Natural killer cell (primary cell): Measurements from ENCODE around the gene EFCAB8. TPM values are rescaled to one million over a fixed set of nuclear protein-coding genes. Genes with fewer than 3 reads are reported as not detected.
"Not testable (repeated sequence)": the region's sequence is repeated elsewhere in the genome, so short reads cannot be mapped to it uniquely, and the experiment has no call there.

Source experiments
- ATAC-seq, 3 donors: fragments of 150-1000 bp in 2 of 3; fragments of 200-7000 bp in 1 of 3; cut with Tn5 transposase; 1 replicate in 1 of 3; 2 replicates in 2 of 3; pipeline ENCODE4 v1.10.0; 2021; ENCODE audit warnings: mild to moderate bottlenecking in 2 of 3, moderate library complexity in 2 of 3
- DNase-seq, 2 donors: peaks; one replicate each; pipeline versions ENCODE4 v3.0.0 to v3.0.0-alpha.2; 2013 to 2021; ENCODE audit warnings: mixed read lengths in 1 of 2
- H3K27ac ChIP-seq: one replicate; pipeline ENCODE4 v1.5.1; 2013; ENCODE audit warnings: mild to moderate bottlenecking, low read length
- H3K27me3 ChIP-seq: one replicate; pipeline ENCODE4 v1.6.1; 2013; ENCODE audit warnings: low read length; ENCODE audit not compliant: control insufficient read depth, insufficient read depth
- H3K36me3 ChIP-seq: one replicate; pipeline ENCODE4 v1.6.1; 2013; ENCODE audit warnings: low read length; ENCODE audit not compliant: control insufficient read depth, insufficient read depth
- H3K4me1 ChIP-seq: one replicate; pipeline ENCODE4 v1.6.1; 2013; ENCODE audit warnings: low read length; ENCODE audit not compliant: control insufficient read depth, insufficient read depth
- H3K4me3 ChIP-seq: one replicate; pipeline ENCODE4 v1.5.1; 2013; ENCODE audit warnings: low read length
- H3K9me3 ChIP-seq: one replicate; pipeline ENCODE4 v1.6.1; 2013; ENCODE audit warnings: low read length; ENCODE audit not compliant: control insufficient read depth, insufficient read depth
- H3K27ac Mint-ChIP-seq, 2 donors: one replicate each; pipeline ENCODE4 v1.8.0; 2022; ENCODE audit warnings: mild to moderate bottlenecking in 2 of 2, mixed read lengths in 2 of 2, moderate library complexity in 1 of 2
- H3K27me3 Mint-ChIP-seq, 2 donors: one replicate each; pipeline ENCODE4 v1.8.0; 2022; ENCODE audit warnings: low read depth in 2 of 2, mixed read lengths in 2 of 2
- H3K36me3 Mint-ChIP-seq: one replicate; pipeline ENCODE4 v1.8.0; 2022; ENCODE audit warnings: mixed read lengths
- H3K4me1 Mint-ChIP-seq, 2 donors: one replicate each; pipeline ENCODE4 v1.8.0; 2022; ENCODE audit warnings: mixed read lengths in 2 of 2
- H3K4me3 Mint-ChIP-seq: one replicate; pipeline ENCODE4 v1.8.0; 2022; ENCODE audit warnings: mild to moderate bottlenecking, moderate library complexity, mixed read lengths
- H3K9me3 Mint-ChIP-seq, 2 donors: one replicate each; pipeline ENCODE4 v1.8.0; 2022; ENCODE audit warnings: mixed read lengths in 2 of 2
- CTCF ChIP-seq: fragments of 200-600 bp; IDR thresholded peaks from one replicate; pipeline ENCODE4 v1.8.0; 2022; ENCODE audit warnings: antibody characterized with exemption
- WGBS: methylation state at CpG from one replicate; pipeline ENCODE4 v1.1.7; 2013; ENCODE audit warnings: missing lambda C conversion rate; ENCODE audit not compliant: insufficient coverage; 5-methylcytosine and 5-hydroxymethylcytosine counted together
- intact Hi-C: fragments of 100-400 bp; cut with micrococcal nuclease; formaldehyde crosslinking; loops from one replicate; pipeline ENCODE4 v1.14.2; 2022
- total RNA-seq, 4 donors: library from RNA; stranded (reverse); fragments of 120-200 nt in 1 of 4; gene quantifications; one replicate each; pipeline versions ENCODE4 v1.2.3 to v1.2.4, GENCODE V29; 2013 to 2022

The EFCAB8 gene
- total RNA-seq, 3 donors from 2014 or later (not counting 1 experiment from before 2014, with no cell fraction given) = 1.2 to 2.9 (median 2.3) TPM

DNA sequence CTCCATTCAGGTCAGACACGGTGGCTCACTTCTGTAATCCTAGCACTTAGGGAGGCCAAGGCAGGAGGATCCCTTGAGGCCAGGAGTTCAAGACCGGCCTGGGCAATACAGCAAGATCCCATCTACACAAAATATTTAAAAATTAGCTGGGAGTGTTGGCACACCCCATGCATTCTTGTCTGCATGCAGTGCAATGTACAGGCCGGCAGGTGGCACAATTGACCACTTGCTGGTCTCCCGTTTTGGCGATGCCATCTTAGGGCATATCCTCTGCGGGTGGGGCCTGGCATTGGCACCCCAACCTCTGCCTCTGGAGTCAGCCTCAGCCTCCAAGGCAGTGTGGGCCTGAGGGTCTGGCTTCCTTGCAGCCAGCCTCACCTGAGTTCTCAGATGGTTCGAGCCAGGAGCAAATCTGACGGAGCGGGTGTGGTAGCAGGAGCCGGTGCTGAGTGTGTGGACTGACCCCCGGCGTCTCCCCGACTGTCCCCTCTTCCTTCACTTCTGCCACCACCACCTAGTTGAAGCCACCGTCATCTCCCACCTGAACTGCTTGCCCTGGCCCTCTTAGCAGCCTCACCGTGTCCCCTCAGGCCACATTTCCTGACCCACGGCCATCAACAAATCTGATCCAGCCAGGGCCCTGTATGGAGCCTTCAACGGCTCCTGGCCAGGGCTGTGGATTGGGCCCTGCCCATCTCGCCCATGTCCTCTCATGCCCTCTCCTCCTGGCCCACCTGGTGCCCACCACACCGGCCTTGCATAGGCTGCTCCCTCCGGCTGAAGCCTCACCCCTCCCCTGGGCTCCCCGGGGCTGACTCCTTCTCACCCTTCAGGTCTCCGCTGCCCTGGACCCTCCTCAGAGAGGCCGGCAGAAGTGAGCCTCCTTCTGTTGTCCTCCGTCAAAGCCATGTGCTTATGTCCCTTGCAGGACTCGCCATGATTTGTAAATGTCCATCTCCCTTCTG, 44.0 kb downstream of the EFCAB8 start:
- no peak overlapping the region for H3K4me3 Mint-ChIP-seq
- H3K27me3 Mint-ChIP-seq = no peaks in the 10 kb centered on the region
- 71% methylated on average over 25 of the region's 25 CpGs for WGBS
- H3K27me3 ChIP-seq = no peaks in the 10 kb centered on the region
- H3K4me3 ChIP-seq = no peak overlapping the region
- H3K27ac ChIP-seq = no peak overlapping the region
- H3K4me1 Mint-ChIP-seq = peaks cover 6 to 7% of the 10 kb centered on the region in 2 donors
- H3K9me3 Mint-ChIP-seq = no peaks in the 10 kb centered on the region
- TF ChIP-seq CTCF = peak; percentile 88
- peak; percentile 73 to 93 (median 89) for ATAC-seq
- peak; percentile 50 to 85 for DNase-seq
- no peak overlapping the region for H3K27ac Mint-ChIP-seq
- intact Hi-C loops = loop anchor here (1.0 to 2.0 kb wide), 3 partner anchors 103 to 397 kb away; no protein-coding TSS in a partner anchor
- no peaks in the 10 kb centered on the region for H3K36me3 ChIP-seq
- H3K36me3 Mint-ChIP-seq = no peaks in the 10 kb centered on the region
- peaks cover 5% of the 10 kb centered on the region for H3K4me1 ChIP-seq
- H3K9me3 ChIP-seq = no peaks in the 10 kb centered on the region

DNA sequence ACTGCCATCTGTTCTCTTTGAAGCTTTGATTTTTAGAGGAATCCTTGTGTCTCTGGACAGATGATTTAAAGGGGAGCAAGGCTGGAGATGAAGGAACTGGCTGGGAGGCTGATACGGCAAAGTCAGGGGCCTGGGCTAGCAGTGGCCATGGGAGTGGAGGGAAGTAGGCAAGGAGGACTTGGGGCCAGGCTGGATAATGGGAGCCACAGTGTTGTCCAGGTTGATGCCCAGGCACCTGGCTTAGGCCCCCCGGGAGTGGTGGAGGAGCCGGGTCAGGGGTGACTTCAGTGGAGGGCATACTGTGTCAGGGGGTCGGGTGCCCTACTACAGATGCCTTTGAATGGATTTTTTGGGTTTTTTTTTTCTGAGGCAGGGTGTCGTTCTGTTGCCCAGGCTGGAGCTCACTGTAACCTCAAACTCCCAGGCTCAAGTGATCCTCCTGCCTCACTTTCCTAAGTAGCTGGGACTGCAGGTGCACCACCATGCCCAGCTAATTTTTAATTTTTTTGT, 45.0 kb downstream of the EFCAB8 start:
- no peaks in the 10 kb centered on the region for H3K27me3 Mint-ChIP-seq
- H3K27me3 ChIP-seq = no peaks in the 10 kb centered on the region
- H3K36me3 Mint-ChIP-seq = no peaks in the 10 kb centered on the region
- no peak overlapping the region for H3K27ac Mint-ChIP-seq
- peaks cover 5% of the 10 kb centered on the region for H3K4me1 ChIP-seq
- ATAC-seq (no peak), DNase-seq (no peak)
- H3K9me3 ChIP-seq = no peaks in the 10 kb centered on the region
- no peaks in the 10 kb centered on the region for H3K9me3 Mint-ChIP-seq
- TF ChIP-seq CTCF = no peak
- H3K4me3 Mint-ChIP-seq = no peak overlapping the region
- H3K27ac ChIP-seq = no peak overlapping the region
- 92% methylated on average over 5 of the region's 5 CpGs for WGBS
- no peaks in the 10 kb centered on the region for H3K36me3 ChIP-seq
- intact Hi-C loops = loop anchor here (2.0 kb wide), 1 partner anchor 193 kb away; no protein-coding TSS in a partner anchor
- peaks cover 6 to 7% of the 10 kb centered on the region in 2 donors for H3K4me1 Mint-ChIP-seq
- H3K4me3 ChIP-seq = no peak overlapping the region

DNA sequence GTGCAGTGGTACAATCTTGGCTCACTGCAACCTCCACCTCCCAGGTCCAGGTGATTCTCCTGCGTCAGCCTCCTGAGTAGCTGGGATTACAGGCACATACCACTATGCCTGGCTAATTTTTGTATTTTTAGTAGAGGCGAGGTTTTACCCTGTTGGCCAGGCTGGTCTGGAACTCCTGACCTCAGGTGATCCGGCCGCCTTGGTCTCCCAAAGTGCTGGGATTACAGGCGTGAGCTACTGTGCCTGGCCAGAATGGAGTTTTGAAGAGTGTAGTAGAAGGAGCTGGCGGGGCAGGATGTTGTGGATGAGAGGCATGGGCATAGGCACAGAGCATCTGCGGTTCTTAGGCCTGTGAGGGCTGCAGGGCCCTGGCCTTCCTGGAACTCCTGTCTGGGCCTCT, 46.0 kb downstream of the EFCAB8 start:
- 96% methylated on average over 7 of the region's 7 CpGs for WGBS

GRCh38 chr20:32906200-32906599, 47.5 kb downstream of the EFCAB8 start:
- ATAC-seq (no peak), DNase-seq (no peak)
- Mint-ChIP-seq H3K4me1 (peaks cover 6 to 7% of the 10 kb centered on the region in 2 donors), H3K4me3 (no peak overlapping the region), H3K36me3 (no peaks in the 10 kb centered on the region), H3K27ac (no peak overlapping the region), H3K9me3 (no peaks in the 10 kb centered on the region), H3K27me3 (no peaks in the 10 kb centered on the region)
- intact Hi-C loops = no loop called here
- 48% methylated on average over 4 of the region's 4 CpGs for WGBS
- TF ChIP-seq CTCF = no peak
- Histone ChIP-seq H3K4me1 (peaks cover 5% of the 10 kb centered on the region), H3K4me3 (no peak overlapping the region), H3K36me3 (no peaks in the 10 kb centered on the region), H3K9me3 (no peaks in the 10 kb centered on the region), H3K27ac (no peak overlapping the region), H3K27me3 (no peaks in the 10 kb centered on the region)

More for the DNA sequence above, 46.0 kb downstream of the EFCAB8 start:
- H3K4me3 ChIP-seq, H3K36me3 Mint-ChIP-seq, intact Hi-C loops, H3K36me3 ChIP-seq, H3K4me1 Mint-ChIP-seq, H3K27me3 Mint-ChIP-seq, DNase-seq, H3K4me1 ChIP-seq, H3K9me3 ChIP-seq, H3K4me3 Mint-ChIP-seq, H3K9me3 Mint-ChIP-seq, H3K27ac ChIP-seq, H3K27ac Mint-ChIP-seq, H3K27me3 ChIP-seq, ATAC-seq: not testable (repeated sequence)
